ENCODE results near the gene PRELID3B.

- no peak for TF ChIP-seq CTCF (conservative IDR thresholded peaks at IDR 0.05; ENCODE audit: low read length)
- no peak for TF ChIP-seq EZH2phosphoT487 (IDR thresholded peaks at IDR 0.05; ENCODE audit: borderline replicate concordance)
Observed at GRCh38 chr20:59000326-59000725, 42.3 kb downstream of the PRELID3B start.

All from Loucy (cell line).